Stimulated activated naive CD8-positive, alpha-beta T cell treated with anti-CD3 and anti-CD28 coated beads, Interleukin-15, Interleukin-2, amounts not matched to agents 100 U/mL and 50 U/mL, for 24 hours (primary cell): Measurements from ENCODE around the gene TRIM33.
"Not testable (repeated sequence)": the region's sequence is repeated elsewhere in the genome, so short reads cannot be mapped to it uniquely, and the experiment has no call there.

Experiments used
- ATAC-seq: fragments of 150-1000 bp; cut with Tn5 transposase; one replicate; pipeline ENCODE4 v1.10.0; 2021
- DNase-seq: peaks from one replicate; pipeline ENCODE4 v3.0.0; 2021

Gene TRIM33

DNA sequence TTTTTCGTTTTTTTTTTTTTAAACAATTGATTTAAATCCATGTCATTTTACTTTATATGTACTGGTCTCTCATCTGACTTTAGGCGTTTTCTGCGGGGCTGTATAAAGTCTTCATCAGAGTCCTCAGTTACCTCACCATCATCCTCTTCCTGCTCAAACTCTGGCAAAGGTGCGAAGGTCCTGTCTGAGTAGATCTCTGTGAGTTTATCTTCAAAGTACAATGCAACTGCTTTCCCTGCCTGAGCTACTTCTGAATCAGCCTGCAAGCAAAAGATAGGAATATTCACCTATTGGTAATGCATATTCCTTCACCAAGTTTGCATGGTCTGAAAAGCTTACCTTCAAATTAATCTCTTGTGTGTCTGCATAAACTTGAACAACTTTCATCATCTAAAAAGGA, 113.4 kb downstream of the TRIM33 start:
- ATAC-seq, result no peak
- no peak for DNase-seq

DNA sequence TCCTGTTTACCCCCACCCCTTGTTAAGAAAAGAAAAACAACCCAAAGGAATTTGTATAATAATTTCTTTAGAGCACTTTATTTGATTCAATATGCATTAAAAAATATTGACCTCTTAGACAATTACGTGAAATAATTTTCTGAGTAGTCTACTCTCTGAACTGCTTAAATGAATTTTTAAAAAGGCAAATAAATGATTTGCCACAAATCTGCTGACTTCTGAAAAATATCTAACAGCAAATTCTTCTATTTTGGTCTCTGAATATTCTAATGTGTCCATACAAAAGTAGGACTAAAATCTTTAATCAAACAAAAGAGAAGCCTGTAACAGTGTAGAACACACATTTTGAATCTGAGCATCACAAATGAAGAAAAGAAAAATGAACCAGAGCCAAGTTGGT, 115.1 kb downstream of the TRIM33 start:
- DNase-seq, result no peak

DNA sequence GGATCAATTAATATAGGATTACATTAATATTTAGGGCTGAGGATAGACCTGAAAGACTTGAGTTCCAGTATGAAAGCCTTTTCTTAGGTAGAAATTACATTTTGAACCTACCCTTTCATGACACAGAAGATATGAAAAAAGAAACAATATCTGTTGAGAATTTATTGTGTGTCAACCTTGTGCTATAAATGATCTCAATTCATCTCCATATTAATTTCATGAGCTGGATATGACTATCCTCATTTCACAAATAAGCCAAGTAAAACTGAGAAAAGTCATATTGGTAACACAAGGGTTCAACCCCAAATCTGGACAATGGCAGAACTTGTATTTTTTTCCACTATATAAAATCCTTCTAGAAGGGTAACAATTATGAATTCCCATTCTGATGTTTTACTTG, 120.0 kb downstream of the TRIM33 start:
- ATAC-seq (no peak), DNase-seq (no peak)

More for the DNA sequence above, 115.1 kb downstream of the TRIM33 start:
- ATAC-seq, result no peak

DNA sequence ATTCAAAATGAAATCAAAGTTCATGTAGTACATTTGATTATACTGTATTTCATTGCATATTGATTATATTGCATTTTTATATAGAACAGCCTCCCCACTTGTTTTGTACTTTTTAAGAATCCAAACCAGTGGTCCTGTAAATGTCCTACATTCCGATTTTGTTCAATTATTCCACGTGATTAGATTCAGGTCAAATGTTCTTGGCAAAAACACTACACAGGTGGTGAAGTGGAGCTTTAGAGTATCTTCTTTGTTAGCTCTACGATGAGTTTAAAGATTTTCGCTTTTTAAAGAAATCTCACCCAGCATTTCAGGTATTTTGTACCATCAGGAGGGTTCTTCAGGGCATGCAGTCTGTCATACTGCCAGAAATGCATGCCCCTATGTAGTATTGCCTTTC, 120.6 kb downstream of the TRIM33 start:
- DNase-seq (no peak), ATAC-seq (no peak)

DNA sequence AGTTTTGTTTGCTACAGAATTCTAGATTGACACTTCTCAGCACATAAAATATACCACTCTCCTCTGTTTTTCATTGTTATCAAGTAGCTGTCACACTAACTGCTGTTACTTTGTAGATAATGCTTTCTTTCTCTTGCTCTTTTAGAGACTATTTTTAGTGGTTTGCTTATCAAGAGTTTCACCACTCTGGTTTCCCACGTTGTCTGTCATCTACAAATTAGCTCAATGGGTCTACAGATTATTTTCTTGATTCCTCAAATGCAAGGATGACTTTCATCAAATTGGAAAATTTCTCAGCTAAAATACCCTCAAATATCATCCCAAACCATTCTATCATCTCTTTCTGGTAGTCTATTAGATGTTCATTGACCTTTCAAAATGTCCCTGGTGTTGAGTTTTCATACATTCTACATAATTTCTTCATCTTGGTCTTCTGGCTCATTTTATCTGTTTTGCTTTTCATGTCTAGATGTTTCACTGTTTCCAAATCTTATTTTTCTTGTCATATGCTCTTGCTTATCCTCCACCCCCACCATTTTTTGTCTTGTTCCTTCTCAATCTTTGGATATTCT, 122.5 kb downstream of the TRIM33 start:
- ATAC-seq, result no peak
- DNase-seq, result no peak

DNA sequence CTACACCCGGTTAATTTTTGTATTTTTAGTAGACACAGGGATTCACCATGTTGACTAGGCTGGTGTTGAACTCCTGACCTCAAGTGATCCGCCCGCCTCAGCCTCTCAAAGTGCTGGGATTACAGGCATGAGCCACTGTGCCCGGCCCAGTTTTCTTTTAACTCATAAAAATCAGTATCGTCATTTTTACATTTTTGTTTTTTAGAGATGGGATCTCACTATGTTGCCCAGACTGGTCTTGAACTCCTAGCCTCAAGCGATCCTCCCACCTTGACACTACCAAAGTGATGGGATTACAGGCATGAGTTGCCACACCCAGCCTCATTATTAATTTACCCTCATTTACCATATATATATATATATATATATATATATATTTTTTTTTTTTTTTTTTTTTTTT, 123.4 kb downstream of the TRIM33 start:
- ATAC-seq, DNase-seq: not testable (repeated sequence)

DNA sequence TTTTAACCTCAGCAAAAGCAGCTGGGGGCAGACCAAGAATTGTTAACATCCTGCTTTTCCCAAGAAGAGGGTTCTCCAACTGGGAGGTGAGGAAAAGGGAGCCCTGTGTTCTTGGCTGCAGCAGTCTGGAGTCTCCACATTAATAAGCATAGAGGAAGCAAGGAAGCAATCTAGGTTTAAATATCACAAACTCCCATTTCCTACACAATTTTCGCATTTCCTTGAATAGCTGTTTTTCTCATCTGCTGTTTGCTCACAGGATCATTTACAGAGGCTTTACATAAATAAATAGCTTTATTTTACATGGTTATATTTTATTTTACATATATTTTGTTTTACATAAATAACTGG, 124.0 kb downstream of the TRIM33 start:
- DNase-seq, result no peak
- ATAC-seq, result no peak

DNA sequence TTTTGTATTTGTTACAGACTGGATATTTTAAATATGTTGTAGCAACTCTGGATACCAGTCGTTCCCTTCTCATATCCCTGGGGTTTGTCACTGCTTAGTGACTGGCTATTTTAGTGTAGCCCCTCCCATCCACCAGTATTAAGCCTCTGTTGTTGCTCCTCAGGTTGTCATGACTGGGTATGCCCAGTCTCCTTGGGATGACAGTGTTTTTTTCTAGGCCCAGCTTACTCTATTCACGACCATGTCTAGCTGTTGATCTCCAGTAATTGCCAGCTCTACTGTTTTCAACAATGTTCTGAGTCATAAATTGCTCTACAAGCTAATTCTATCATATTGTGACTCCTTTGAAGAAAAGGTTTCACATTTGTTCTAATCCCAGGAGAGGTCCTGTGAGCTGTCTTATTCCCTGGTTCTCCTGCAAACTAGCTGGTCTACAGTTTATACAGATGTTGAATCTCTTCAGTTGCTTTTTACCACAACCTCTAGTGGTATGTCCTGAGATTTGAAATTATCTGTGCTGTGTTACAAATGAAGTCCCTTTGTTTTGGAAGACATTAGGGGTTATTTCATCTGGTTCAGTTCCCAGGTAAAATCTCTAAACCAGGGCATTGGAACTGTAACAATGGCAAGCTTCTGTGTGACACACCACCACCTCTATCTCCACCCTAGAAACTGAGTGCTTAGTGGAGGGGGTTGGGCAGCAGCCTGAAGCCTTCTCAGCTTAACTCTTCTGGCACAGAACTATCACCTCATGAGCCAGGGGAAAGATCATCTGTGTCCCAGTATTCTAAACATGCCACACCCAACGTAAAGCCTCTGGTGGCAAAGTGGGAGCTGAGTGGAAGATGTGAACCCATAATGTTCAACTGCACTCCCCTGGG, 124.6 kb downstream of the TRIM33 start:
- no peak for ATAC-seq

DNA sequence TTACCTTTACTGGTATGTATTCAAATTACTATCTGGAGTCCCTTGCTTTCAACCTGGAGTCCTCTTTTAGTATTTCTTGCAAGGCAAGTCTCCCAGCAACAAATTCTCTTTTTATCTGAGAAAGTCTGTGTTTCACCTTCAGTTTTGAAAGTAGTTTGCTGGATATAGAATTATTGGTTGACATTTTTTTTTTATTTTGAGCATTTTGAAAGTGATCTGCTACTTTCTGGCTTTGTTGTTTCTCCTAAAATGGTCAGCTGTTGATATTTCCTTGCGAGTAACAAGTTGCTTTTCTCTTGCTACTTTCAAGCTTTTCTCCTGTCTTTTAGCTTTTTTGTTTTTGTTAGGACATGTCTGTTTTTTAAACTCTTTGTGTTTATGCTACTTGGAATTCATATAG, 126.1 kb downstream of the TRIM33 start:
- DNase-seq (no peak), ATAC-seq (no peak)

More for the DNA sequence above, 124.6 kb downstream of the TRIM33 start:
- DNase-seq, result no peak

DNA sequence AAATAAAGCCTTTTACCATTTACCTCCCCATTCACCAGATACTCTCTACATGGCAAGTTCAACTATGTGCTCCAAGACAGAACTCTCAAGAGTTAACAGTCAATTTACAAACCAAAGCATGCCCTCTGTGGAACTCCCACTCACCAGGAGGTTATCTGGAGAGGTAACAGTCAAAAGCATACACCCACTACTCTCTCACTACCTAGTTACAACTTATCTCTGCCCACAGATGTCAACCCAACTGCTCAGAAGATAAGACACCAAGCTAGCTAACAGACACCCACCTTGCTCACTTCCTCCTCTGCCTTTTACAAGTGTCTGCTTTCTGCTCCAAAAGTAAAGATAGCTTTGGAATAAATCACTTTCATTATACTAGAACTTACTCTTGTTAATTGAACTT, 131.0 kb downstream of the TRIM33 start:
- no peak for DNase-seq
- ATAC-seq, result no peak

DNA sequence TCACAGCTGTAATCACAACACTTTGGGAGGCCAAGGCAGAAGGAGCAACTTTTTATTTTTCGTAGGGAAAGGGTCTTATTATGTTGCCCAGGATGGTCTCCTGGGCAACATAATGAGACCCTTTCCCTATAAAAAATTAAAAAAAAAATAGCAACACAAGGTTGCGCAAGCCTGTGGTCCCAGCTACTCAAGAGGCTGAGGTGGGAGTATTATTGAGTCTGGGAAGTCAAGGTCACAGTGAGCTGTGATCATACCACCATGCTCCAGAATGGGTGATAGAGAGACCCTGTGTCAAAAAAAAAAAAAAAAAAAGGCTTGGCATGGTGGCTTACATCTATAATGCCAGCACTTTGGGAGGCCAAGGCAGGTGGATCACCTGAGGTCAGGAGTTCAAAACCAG, 131.6 kb downstream of the TRIM33 start:
- DNase-seq, result no peak
- ATAC-seq, result no peak

DNA sequence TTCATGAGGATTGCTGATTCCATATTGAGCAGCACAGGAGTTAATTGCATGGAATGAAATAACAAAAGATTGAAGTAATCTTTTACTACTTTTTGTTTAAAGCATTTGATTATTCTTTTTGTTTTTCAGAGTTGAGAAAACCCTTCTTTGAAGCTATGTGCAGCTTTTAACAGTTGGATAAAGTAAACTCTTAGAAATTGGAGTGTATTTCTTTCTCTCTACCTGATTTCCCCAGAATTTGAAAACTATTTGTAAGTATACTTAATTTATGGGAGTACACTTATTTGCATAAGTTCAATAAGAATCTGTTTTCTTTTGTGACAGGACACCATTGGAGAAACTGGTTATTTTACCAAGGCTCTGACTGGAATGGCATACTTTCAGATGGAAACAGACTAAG, 133.6 kb downstream of the TRIM33 start:
- DNase-seq (no peak), ATAC-seq (no peak)

DNA sequence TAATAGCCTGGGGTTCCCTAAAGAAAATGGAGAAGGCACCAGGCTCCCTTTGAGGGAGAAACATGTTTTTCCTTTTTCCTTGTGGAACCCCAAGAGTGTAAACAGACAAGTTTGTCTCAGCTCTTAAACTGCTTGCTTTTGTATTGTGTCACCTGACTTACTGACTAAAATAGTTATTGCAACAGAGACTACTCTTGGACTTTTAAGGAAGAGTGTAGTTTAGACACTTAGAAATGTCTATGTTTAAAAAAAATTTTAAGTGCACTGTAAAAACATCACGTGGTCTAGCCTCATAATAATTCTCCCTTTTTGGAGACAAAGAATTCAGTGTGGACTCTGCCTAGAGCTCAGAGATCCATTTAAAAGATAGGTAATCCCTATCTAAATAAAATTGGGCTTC, 141.1 kb downstream of the TRIM33 start:
- DNase-seq, result no peak
- no peak for ATAC-seq

DNA sequence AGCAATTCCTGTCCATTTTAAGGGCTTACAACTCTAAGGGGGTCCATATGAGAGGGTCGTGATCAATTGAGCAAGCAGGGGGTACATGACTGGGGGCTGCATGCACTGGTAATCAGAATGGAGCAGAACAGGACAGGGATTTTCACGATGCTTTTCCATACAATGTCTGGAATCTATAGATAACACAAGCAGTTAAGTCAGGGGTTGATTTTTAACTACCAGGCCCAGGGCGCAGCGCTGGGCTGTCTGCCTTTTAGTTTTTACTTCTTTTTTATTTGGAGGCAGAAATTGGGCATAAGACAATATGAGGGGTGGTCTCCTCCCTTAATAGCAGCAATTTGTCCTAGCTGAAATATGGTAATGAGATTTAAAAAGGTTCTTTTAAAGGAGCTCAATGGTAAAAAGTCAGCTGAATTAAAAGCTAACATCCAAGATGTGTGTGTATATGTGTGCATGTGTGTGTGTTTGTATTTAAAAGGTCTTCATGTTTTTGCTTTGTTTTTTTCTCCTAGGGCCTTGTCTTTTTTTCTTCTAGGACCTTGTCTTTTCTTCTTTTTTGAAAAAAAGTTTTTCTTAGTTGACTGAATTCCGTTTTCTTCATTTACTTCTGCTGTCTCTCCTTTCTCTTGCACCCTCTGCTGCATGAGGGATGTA, 141.6 kb downstream of the TRIM33 start:
- DNase-seq, ATAC-seq: not testable (repeated sequence)

DNA sequence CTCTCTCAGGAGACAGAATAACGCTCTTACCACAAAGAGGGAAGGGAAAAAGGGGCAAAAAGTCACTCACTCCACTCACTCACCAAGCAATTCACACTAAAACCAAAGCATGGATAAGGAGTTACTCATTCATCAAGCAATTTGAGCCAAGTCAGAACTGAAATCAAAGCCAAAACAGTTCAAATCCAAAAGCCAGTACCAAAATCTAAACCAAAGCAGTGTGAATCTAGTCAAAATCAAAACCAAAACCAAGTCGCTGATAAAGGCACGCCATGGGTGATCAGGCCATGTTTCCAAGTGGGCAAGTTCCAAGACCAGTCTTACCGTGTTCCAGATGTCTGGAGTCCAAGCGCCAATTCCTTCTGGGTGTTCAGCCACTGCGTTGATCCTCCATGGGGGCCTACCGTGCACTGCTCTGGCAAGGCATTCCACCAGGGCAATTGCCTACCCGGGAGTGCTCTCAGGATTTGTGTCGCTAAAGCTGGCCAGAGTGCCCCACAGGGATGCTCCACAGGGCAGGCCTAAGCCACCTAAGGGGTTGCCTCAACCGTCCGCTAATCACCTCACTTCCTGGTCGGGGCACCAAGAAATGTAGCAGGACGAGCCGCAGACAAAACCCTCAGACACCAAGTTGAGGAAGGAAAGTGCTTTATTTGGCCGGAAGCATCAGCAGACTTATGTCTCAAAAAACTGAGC, 142.3 kb downstream of the TRIM33 start:
- ATAC-seq, result no peak
- DNase-seq, result no peak

DNA sequence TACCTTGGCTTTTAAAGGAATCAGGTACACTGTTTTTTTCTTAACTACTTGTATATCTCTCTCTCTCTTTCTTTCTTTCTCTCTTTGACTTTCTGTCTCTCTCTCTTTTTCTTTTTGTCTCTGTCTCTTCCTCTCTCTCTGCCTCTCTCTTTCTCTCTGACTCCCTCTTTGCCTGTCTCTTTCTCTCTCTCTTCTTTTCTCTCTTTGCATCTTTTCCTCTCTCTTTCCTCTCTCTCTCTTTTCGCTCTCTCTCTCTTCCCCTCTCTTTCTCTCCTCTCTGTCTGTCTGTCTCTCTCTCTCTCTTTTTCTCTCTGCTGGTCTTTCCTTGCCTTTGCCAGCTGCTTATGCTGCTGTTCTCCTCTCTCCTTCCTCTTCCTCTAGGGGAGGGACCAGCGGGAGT, 143.2 kb downstream of the TRIM33 start:
- no peak for ATAC-seq
- DNase-seq, result no peak

DNA sequence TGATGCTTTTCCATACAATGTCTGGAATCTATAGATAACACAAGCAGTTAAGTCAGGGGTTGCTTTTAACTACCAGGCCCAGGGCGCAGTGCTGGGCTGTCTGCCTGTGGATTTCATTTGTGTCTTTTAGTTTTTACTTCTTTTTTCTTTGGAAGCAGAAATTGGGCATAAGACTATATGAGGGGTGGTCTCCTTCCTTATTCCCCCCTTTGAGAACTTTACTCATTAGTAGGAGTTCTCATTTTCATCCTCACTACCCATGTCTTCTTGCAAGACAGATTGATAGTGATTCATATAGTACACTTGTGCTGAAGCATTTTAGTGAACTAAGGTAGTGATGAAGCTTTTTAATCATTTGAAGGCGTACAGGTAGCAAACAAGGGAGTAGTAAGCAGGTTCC, 147.8 kb downstream of the TRIM33 start:
- not testable (repeated sequence) for DNase-seq, ATAC-seq

DNA sequence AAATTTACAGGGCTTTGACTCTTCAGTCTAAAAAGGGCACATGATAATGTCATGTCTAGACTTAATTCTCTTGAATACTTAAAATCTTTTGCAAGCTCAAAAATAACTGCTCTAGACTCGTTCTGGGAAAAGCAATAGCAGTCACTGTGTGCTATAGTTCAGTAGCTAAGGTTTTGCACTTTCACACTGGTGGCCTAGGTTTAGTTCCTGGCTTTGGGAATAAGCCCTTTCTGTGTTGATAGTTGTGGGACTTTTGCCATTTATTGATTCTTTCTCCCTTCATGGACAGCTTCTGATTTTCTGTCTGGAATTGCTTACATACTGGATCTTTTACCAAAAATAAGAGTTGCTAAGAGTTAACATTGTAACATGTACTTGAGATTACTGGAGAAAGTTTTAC, 151.2 kb downstream of the TRIM33 start:
- no peak for ATAC-seq
- no peak for DNase-seq

DNA sequence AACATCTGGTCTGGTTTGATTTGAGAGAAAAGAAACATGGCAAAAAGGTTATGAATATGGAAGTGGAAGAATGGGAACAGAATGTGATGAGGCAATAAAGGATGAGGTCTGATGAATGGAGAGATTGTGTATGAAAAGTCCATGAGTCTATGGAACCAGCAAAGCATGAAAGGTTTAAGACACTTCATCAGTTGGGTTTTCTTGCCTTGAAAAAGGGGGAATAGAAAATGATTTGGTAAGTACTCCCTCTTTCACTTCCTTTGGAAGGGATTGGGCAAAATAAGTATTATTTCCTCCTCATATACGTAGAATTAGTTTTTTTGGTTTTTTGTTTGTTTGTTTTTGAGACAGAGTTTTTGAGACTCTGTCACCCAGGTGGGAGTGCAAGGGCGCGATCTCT, 155.8 kb downstream of the TRIM33 start:
- ATAC-seq (no peak), DNase-seq (no peak)

DNA sequence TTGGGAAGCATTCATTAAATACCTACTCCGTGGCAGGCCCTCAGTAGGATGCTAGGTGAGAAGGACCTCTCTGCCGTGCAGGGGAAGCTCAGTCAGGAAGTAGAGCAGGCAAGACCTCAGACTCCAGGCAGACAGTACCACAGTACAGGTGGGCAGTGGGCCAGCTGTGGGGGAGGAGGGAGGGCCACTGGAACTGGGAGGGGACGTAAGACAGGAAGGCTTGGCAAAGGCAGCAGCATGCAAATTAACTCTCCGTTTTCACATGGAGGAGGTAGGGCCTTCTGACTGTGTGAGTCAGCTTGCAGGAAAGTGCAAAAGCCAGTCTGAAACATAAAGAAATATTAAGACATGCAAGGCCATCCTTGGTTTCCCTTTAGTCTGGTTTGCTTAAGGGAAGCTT, 157.7 kb downstream of the TRIM33 start:
- DNase-seq (no peak), ATAC-seq (no peak)

DNA sequence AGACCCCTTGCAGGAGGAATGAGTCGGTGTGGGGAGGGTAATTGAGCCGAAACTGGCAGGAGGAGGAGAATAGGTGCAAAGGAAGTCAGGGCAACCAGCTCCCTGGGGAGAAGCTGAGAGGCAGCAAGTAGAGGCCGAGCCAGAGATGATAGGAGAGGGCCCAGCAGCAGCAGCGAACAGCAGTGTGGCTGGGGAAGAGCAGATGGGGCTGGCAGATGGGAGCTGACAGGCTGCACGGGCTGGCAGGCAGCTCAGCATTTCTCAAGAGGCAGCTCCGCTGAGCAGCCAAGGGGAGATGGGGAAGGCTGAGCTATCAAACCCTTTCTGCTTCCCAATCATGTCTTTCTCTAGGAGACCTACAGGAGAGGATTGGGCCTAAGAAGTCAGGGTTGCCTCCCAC, 158.2 kb downstream of the TRIM33 start:
- no peak for DNase-seq
- no peak for ATAC-seq

DNA sequence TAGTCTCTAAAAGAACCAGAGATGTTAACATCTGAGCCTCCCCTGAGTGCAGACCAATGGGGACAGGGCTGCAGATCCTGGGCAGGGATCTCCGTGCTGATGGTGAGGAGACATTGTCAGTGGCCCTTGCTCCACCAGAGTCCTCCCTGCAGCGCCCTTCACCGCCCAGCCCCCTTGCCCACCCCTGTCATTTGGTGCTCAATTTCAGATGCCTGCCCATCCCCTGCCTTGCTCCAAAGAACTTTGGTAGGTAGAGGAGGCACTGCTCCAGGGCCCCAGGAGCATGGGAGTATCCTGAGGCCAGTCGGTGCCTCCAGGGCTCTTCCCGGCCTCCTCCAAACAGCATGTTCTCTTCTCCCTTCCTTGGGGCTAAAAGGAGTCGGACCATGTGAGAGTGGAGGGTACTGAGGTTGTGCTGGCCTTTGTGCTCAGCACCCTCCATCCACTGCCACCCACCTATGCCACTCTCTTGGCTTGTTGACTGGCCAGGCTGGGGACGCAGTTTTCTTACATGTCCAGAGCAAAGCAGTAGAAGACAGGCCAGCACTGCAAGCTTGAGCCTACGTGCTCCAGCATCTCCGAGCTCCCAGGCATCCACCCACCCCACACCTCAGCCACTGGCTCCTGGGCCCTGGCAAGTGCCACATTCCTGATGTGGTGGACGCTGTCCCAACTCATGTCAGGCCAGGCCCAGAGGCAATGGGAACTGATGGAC, 160.1 kb downstream of the TRIM33 start:
- no peak for ATAC-seq

More for the DNA sequence above, 160.1 kb downstream of the TRIM33 start:
- DNase-seq, result no peak
